ENCODE data around the gene DLGAP1.
A peak's percentile ranks its signal among the peaks of the same experiment; 100 is the strongest.

Gene DLGAP1

DNA sequence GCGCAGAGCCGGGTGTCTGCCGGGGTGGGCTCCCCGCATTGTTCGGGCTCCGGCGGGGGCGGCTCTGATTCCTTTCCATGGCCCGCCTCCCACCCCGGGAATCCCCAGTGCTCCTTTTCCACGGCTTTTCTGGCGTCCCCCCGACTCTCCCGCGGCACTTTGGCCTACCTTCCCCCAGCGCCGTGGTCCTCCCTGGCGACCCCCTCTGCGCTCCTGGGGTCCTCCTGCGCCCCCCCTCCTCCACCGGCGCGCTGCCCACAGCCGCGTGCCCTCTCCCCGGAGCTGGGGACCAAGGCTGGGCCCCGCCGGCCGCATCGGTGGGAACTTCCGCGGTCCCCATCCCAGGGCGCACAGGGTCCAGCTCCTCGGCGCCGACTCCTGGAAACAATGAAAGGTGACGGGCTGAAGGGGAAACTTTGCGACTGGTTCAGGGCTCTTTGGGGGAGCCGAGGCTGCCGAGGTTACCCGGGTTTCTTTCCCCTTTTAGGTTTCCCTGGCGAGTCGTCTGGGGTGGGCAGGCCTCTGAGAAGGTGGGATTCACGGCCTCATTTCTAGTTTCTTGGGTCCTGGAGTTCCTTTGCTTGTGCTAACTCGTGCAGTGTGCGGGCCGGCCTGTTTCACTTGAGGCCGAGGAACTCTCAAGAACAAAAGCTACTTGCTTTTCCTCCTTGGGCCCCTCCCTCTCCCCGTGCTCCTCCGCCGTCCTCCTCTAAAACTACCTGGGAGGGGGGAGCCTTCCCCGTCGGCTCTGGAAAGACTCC lies 1002.9 kb downstream of the DLGAP1 start:
- no peak for DNase-seq

DNA sequence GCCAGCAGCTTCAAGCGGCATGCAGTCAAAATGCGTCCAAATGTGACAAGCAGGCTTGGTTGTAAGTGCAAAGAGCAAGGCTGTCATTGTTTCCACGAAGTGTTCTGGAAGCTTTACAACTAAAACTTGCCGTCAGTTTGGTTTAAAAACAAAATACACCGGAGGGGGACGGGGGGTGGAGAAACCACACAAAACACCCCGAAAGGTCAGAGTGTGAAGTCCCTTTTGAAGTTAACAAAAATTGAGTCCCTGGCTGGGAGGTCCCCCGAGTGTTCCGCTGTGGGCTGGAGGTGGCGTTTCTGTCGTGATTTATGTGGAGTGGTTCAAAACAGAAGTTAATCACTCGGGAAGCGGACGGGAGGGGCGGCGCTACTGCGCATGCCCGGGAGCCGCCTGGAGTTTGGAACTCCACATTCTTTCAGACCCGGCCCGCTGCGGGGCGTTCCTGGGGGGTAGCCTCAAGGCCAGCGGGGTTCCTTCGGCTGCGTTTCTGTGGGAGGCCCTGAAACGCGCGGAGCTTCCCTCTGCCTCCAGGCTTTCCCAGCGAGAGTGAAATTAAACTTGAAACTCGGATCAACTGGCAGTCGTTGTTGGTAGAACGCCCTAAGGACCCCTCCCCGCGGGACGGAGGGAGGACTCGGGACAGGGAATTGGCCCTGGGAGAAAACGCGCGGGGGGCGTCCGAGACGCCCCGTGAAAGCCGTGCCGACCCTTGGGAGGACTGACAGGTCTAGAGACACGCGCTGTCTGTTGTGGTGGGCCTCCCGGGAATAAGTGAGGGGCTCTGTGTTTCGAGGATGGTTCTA lies 1003.7 kb downstream of the DLGAP1 start:
- DNase-seq, result peak; percentile 75

DNA sequence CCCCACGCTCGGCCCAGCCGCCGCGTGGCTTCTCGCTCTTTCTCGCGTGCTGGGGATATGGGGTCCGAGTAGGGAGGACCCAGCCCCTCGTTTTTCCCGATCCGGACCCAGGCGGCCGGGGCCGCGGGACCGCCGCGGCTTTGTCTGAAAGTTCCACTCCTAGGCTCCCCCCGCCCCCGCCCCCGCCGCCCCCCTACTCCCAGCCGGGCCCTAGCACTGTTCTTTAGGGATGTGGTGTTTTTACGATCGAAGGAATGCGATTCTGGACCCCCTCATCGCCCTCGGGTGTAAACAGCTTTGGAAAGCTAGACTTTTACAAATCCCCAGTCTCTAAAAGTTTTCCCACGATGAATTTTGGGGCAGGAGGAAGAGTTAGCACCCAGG lies 1004.3 kb downstream of the DLGAP1 start:
- no peak for DNase-seq

DNA sequence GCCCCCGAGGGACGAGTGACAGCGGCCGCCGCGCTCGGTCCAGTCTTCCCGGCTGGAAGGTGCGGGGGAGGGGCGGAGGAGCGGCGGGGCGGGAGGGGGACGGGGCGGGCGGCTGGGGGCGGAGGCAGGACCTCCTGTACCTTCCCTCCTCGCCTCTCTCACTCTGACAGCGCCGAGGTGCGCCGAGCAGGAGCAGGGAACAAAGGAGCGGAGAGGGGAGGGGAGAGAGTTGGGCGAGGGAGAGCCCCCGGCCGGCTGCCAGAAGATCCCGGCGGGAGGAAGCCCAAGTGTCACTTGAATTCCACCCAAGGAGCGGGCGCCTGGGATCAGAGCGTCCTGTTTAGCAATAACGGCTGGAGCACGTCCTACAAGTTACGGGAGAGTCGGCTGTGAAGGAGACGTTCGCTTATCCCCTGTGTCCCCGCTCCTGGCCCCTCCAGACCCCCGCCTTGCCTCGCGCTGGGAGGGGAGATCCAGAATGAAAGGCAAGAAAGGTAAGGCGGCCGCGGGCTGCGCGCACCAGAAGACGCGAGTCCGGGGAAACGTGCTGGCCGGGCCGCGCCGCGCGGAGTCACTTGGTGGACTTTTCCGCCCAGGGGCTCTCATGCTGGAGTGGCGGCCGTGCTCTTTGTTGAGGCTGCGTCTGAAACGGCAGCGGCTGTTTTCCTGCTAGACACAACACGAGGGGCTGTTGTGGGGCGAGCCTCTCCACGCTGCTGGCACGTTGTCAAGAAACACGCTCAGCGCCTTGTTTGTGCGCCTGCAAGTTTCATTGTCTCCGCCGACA lies 1004.9 kb downstream of the DLGAP1 start, which contains the start of gene TGIF1:
TGIF1 (plus strand) TSS at position 161 of the 787 bp plus-strand sequence; CDS start at position 479, 318 bp downstream.
- DNase-seq, result peak; percentile 80

DNA sequence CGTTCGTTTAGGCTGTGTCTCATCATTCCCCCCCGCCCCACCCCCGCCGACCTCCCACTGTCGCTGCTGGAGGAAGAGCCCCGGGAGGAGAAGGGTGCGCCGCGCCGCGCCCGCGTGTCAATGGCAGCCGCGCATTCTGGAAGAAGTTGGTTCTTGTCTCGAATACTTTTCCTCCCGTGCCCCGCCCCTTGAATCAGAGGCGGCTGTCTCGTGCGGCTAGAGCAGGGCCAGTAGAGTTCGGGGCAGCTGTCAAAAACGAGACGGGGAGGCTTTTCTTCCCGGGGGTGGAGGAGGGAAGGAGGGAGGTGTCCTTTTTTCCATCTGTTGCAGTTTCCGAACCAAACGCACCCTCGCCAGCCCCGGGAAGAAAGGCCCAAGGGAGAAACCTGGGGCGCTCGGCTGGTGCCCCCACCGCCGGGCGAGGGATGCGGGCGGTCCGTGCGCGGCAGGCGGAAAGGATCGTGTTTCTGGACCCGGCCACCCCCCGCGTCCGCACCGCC lies 1005.5 kb downstream of the DLGAP1 start:
- DNase-seq, result peak; percentile 80

DNA sequence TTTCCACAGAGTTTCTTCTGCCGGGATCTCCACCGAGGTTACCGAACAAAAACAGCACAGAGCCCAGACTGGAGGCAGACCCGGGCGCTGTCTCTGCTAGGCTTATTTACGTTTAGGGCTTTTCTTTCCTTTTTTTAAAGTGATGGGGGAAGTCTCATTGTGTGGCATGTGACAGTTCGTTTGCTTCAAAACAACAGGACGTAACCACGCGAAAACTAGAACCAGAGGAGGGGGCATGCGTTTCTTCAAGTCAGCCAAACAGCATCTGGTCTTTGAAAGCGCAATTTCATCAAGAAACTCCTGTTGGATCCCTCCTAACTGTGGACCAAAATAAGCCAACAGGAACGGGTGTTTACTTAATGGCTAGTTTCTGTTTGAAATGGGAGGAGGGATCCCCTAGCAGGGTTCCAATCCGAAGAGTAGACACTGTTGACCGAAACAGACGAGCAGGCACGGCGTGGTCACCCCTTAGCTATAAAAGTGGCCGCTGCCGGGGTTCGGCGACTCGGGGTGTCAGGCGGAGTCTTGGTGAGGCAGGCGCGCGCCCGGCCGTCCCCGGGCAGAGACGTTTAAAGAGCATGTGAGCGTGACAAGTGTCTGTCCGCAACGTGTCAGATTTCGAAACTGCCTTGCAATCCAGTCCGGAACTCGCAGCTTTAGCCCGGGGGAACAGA lies 1006.1 kb downstream of the DLGAP1 start:
- DNase-seq, result peak; percentile 80

DNA sequence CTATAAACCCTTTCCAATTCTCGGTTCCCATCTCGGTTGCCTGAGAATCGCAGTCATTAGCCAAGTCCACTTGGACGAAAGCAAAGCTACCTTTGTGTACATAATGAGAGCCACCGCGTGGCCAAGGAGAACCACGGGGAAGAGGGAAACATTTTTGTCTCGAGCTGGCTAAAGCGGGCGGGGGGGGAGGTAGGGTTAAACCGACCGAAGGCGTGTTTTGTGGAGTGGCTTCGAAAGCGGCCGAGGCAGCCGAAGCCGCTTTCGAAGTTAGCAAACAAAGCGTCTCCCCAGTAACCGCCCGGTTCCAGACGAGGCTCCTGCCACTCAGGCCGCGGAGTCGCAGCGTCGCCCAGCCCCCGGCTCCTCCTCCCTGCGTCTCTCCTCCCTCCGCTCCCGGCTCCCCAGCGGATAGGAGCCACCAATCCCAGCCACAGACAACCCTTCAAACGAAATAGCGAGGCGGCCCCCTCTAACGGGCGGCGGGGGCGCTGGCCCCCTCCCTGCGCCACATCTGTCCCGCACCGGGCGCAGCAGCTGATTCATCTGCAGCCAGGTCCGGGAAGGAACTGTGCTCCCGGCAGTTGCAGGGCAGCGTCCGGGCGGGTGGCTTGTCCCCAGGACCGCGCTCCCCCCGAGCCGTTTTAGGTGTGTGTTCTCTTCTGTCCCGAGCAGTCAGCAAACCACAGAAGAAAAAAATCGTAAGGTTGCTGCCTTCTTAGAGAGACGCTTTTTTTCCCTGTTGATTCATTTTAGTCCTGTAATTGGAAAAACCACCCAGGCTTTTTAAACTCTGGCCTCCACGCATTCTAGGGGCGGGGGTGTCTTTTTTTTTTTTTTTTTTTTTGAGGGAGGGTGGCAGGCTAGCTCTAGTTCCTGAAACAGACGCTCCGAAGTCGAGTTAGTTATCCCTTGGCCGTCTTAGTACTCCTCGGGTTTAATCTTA lies 1006.9 kb downstream of the DLGAP1 start:
- peak; percentile 97 for DNase-seq

DNA sequence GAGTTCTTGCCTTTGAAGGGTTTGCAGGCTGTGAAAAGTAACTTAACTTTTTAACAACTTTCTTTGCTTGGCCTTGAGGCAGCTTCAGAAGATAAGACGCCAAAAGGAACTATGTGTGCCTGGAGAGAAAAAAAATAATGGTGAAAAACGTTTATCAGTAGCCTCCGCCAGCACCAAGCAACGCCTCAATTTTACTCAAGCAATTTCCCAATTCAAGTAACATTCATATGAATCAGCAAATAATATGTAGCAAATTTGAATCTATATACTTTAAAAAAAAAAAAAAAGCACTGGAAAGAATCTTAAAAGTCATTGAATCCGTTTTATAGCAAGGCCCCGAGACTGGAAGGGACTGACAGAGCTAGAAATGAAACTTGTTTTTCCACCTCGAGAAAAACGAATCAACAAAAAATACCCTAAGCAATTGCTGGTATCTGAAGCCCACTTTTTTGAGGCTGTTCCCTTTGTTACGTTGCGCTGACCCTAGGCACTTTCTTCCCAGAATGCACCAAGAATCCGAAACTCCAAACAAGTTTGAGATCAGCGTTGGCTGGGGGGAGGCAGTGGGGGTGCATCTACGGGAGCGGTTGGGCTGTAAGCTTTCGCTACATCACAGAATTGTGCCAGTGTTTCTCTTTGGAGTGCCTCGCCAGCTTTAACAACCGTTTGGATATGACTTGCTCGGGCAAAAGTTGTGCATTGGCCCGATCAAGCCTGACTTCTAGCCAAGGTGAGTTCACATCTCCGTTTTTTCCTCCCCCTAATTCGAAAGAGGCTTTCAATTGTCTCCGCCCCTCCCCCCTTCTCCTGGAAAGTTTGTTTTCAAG lies 1007.8 kb downstream of the DLGAP1 start:
- DNase-seq, result no peak
